Lung (tissue), 12 donors: ENCODE results near the gene SNRK. TPM values are rescaled to one million over a fixed set of nuclear protein-coding genes. Genes with fewer than 3 reads are reported as not detected.

ENCODE experiments used
- ATAC-seq: fragments of 200-7000 bp; cut with Tn5 transposase; one replicate; pipeline ENCODE4 v1.9.1; 2020; ENCODE audit warnings: moderate number of reproducible peaks; ENCODE audit not compliant: insufficient read depth, low FRiP score
- DNase-seq, 3 donors: peaks; one replicate each; pipeline ENCODE4 v3.0.0-alpha.2; 2013 to 2017
- H3K27ac ChIP-seq, 2 donors: one replicate each; pipeline ENCODE4 v1.5.1; 2013; ENCODE audit warnings: mild to moderate bottlenecking in 2 of 2, moderate library complexity in 2 of 2, control low read depth in 1 of 2, inconsistent platforms in 1 of 2, low read depth in 1 of 2, low read length in 1 of 2
- H3K27me3 ChIP-seq, 3 donors: one replicate each; pipeline ENCODE4 v1.5.1; 2013; ENCODE audit warnings: low read length in 2 of 3; ENCODE audit not compliant: control insufficient read depth in 3 of 3, insufficient read depth in 3 of 3
- H3K36me3 ChIP-seq, 4 donors: one replicate each; pipeline ENCODE4 v1.5.1; 2013; ENCODE audit warnings: low read length in 4 of 4, mild to moderate bottlenecking in 1 of 4, moderate library complexity in 1 of 4; ENCODE audit not compliant: control insufficient read depth in 4 of 4, insufficient read depth in 4 of 4
- H3K4me1 ChIP-seq, 5 donors: one replicate each; pipeline ENCODE4 v1.5.1; 2013; ENCODE audit warnings: low read length in 5 of 5, mild to moderate bottlenecking in 2 of 5, moderate library complexity in 1 of 5; ENCODE audit not compliant: control insufficient read depth in 5 of 5, insufficient read depth in 5 of 5
- H3K4me3 ChIP-seq: one replicate; pipeline ENCODE4 v1.5.1; 2013; ENCODE audit warnings: mild to moderate bottlenecking, control low read depth, moderate library complexity
- H3K9ac ChIP-seq, 2 donors: one replicate each; pipeline ENCODE4 v1.5.1; 2013; ENCODE audit warnings: low read length in 2 of 2, control low read depth in 1 of 2; ENCODE audit not compliant: insufficient read depth in 1 of 2
- H3K9me3 ChIP-seq, 4 donors: one replicate each; pipeline ENCODE4 v1.5.1; 2013; ENCODE audit warnings: low read length in 3 of 4, mild to moderate bottlenecking in 1 of 4, moderate library complexity in 1 of 4; ENCODE audit not compliant: control insufficient read depth in 4 of 4, insufficient read depth in 3 of 4
- WGBS, 2 donors: extraction: QIAGEN DNeasy Blood & Tissue Kit; methylation state at CpG; one replicate each; pipeline ENCODE4 v1.1.7; 2013; 5-methylcytosine and 5-hydroxymethylcytosine counted together
- polyA plus RNA-seq, 2 donors: library from polyadenylated mRNA; stranded (reverse); fragments of 200-250 nt; gene quantifications; one replicate each; pipeline ENCODE4 v1.2.1, GENCODE V29; 2013
- total RNA-seq, 2 donors: library from RNA; depleted of rRNA in 1 of 2; stranded (reverse); fragments of >200 nt in 1 of 2; gene quantifications; one replicate each; pipeline ENCODE4 v1.2.1, GENCODE V29; 2014 to 2021
- TF ChIP-seq, protein P1 (sequence below): IDR thresholded peaks from 2 replicates; pipeline ENCODE4 v1.5.1; 2012; ENCODE audit warnings: mild to moderate bottlenecking; ENCODE audit errors: control extremely low read depth, extremely low read depth
- donor health status: control.
- donor health status: control.
- donor health status: Bipolar disorder and iron deficiency.
- donor health status: healthy.
- donor health status: DM: yes; HTN: yes; CAD: no.

The SNRK gene
- total and polyA plus RNA-seq, 4 donors = 19.2 to 139 (median 45.6) TPM

DNA sequence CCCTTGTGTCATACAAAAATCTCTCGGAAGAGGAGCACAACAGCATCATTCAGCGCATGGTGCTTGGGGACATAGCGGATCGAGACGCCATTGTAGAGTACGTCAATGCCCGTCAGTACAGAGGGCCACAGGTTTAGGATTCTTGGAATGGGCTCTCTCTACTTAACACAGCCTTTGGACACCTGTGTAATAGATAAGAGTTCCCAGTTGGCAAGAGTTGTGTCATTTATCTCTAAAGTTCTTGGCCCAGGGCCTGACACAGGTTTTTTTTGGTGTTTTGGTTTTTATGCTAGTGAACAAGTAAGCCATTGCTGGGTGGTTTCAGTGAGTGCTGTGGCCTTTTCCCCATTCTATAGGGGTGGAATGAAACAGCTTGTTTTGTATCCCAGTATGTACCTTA, 54.1 kb downstream of the SNRK start:
- Histone ChIP-seq H3K9ac (no peak overlapping the region), H3K36me3 (peaks cover 37 to 55% (median 42%) of the 10 kb centered on the region in 4 donors), H3K27ac (no peak overlapping the region), H3K4me1 (peaks cover 0 to 4% (median 0%) of the 10 kb centered on the region in 5 donors), H3K27me3 (no peaks in the 10 kb centered on the region), H3K9me3 (peaks cover 6 to 18% (median 8%) of the 10 kb centered on the region in 4 donors), H3K4me3 (no peak overlapping the region)
- TF ChIP-seq, protein P1, sequence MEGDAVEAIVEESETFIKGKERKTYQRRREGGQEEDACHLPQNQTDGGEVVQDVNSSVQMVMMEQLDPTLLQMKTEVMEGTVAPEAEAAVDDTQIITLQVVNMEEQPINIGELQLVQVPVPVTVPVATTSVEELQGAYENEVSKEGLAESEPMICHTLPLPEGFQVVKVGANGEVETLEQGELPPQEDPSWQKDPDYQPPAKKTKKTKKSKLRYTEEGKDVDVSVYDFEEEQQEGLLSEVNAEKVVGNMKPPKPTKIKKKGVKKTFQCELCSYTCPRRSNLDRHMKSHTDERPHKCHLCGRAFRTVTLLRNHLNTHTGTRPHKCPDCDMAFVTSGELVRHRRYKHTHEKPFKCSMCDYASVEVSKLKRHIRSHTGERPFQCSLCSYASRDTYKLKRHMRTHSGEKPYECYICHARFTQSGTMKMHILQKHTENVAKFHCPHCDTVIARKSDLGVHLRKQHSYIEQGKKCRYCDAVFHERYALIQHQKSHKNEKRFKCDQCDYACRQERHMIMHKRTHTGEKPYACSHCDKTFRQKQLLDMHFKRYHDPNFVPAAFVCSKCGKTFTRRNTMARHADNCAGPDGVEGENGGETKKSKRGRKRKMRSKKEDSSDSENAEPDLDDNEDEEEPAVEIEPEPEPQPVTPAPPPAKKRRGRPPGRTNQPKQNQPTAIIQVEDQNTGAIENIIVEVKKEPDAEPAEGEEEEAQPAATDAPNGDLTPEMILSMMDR = no peak
- 96 to 98% methylated on average over 7 of the region's 7 CpGs for WGBS, 2 donors
- ATAC-seq = no peak
- DNase-seq = no peak

DNA sequence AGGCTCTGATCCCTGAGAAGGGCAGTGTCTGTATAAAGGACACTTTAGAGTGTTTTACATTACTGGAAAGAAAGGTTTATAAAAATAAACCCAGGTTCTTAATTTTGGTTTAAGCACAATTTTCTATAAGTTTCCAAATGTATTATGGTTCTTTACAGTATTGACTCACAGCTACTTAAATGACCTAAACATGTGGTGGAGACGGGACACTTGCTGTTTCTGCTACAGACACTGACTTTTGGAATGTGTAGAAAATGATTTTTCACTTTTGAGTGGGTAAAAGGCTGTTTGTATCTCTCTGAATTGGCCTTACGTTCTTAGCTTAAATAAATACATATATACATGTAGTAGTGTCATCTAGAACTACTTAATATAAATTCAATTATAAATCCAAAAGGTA, 55.4 kb downstream of the SNRK start:
- DNase-seq (no peak), ATAC-seq (no peak)
- peaks cover 5 to 12% (median 7%) of the 10 kb centered on the region in 4 donors for H3K9me3 ChIP-seq
- peaks cover 32 to 46% (median 41%) of the 10 kb centered on the region in 4 donors for H3K36me3 ChIP-seq
- H3K27me3 ChIP-seq = no peaks in the 10 kb centered on the region
- H3K4me1 ChIP-seq = peaks cover 0 to 5% (median 0%) of the 10 kb centered on the region in 5 donors
- no peak overlapping the region for H3K4me3 ChIP-seq
- WGBS, 2 donors = 85 to 97% methylated on average over 2 of the region's 2 CpGs
- TF ChIP-seq, protein P1 = no peak
- no peak overlapping the region for H3K27ac ChIP-seq
- H3K9ac ChIP-seq = no peak overlapping the region

DNA sequence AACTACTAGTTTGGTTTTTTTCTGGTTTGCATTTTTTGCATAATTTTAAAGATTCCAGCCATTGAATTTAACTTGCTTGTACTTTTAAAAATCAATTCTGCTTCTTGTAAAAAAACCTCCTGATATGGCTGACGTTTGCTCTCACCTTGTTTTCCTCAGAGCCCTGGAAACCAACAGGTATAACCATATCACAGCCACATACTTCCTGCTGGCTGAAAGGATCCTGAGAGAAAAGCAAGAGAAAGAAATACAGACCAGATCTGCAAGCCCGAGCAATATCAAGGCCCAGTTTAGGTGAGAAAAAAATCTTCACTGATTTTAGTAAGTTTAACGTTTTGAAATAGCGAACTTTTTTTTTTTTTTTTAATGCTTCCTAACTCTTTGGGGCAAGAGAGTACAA, 56.8 kb downstream of the SNRK start:
- 74 to 81% methylated on average over 4 of the region's 4 CpGs for WGBS, 2 donors
- no peak for ATAC-seq
- H3K27ac ChIP-seq = no peak overlapping the region
- no peak for DNase-seq
- peaks cover 2 to 7% (median 3%) of the 10 kb centered on the region in 4 donors for H3K9me3 ChIP-seq
- no peak overlapping the region for H3K9ac ChIP-seq
- peaks cover 34 to 46% (median 43%) of the 10 kb centered on the region in 4 donors for H3K36me3 ChIP-seq
- no peak overlapping the region for H3K4me3 ChIP-seq
- H3K4me1 ChIP-seq = peaks cover 0 to 10% (median 0%) of the 10 kb centered on the region in 5 donors
- TF ChIP-seq, protein P1 = no peak
- H3K27me3 ChIP-seq = no peaks in the 10 kb centered on the region

DNA sequence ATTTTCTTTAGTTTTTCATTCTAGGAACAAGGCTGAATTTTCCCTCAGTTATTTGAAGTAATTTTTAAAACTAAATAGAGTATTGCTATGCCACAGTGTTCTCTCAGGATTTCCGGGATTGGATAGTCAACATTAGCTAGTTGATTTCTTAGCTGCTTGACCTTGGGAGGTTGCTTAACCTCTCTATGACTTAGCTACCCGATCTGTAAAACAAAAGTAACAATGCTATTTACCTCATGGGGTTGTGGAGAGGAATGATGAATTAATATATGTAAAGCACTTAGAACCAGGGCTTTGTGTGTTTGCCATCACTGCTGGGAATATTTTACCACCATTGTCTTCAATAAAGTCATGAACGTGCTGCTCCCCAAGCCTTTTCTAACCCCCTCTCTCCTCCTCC, 57.5 kb downstream of the SNRK start:
- peaks cover 33 to 53% (median 46%) of the 10 kb centered on the region in 4 donors for H3K36me3 ChIP-seq
- WGBS, 2 donors = 72 to 78% methylated on average over 3 of the region's 3 CpGs
- H3K4me1 ChIP-seq = peaks cover 0 to 12% (median 0%) of the 10 kb centered on the region in 5 donors

More for the DNA sequence above, 57.5 kb downstream of the SNRK start:
- TF ChIP-seq, protein P1 = no peak
- Histone ChIP-seq H3K27me3 (no peaks in the 10 kb centered on the region), H3K27ac (no peak overlapping the region), H3K4me3 (no peak overlapping the region), H3K9me3 (peaks cover 0 to 4% (median 1%) of the 10 kb centered on the region in 4 donors), H3K9ac (no peak overlapping the region)
- ATAC-seq (no peak), DNase-seq (no peak)
